Measurements from ENCODE around the gene GFI1B. TPM values are rescaled to one million over a fixed set of nuclear protein-coding genes. Genes with fewer than 3 reads are reported as not detected.
A peak's percentile ranks its signal among the peaks of the same experiment; 100 is the strongest.

Gene GFI1B
- total and polyA plus RNA-seq, 2 of the 13 experiments (the other 11 are each of a cell fraction or from before 2014, with no cell fraction given): 0.15 to 0.51 TPM

DNA sequence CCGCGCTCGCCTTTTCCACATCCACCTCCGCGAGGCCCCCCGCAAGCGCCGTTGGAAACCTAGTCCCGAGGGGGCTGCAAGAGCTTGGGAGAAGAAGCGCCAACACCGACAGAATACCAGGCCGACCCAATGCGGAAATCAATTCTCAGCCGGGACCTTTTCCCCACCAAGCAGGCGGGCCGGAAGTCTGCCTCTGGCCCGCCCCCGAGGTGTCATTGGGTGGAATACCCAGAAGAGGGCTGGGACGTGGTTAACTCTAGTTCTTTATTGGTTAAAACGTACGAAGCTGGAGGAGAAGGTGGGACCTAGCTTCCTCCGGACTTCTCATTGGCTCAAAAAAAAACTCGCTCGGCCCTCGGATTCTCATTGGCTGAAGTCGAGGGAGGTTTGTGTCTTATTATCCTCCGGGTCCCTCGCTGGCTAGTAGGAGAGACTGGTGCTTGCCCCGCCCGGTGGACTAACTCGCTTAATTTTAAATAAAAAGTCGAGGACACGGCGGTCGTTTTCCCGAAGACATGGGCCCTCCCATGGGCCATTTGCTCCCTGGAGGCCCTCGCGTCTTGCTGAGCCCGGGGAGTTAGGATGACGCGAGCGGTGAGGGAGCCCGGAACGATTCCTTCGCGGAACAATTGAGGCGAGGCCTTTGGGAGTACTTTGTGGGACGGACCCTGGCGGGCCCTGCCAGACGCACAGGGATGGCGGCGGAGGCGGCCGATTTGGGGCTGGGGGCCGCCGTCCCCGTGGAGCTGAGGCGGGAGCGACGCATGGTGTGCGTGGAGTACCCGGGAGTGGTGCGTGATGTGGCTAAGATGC is 52.0 kb downstream of the GFI1B start, which contains the start of gene GTF3C5 (continued):
- TF ChIP-seq, protein P1, sequence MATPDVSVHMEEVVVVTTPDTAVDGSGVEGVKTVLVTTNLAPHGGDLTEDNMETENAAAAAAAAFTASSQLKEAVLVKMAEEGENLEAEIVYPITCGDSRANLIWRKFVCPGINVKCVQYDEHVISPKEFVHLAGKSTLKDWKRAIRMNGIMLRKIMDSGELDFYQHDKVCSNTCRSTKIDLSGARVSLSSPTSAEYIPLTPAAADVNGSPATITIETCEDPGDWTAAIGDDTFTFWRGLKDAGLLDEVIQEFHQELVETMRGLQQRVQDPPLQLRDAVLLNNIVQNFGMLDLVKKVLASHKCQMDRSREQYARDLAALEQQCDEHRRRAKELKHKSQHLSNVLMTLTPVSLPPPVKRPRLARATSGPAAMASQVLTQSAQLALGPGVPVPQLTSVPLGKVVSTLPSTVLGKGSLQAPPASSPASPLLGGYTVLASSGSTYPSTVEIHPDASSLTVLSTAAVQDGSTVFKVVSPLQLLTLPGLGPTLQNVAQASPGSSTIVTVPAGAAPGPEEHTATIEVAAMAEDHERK (CRISPR knock-in tag; IDR thresholded peaks at IDR 0.05; ENCODE audit: low read depth): no peak
- TF ChIP-seq AGO2 (optimal IDR thresholded peaks at IDR 0.05; ENCODE audit: low read depth, low read length) (peak; percentile 3), ZNF136 (CRISPR knock-in tag; IDR thresholded peaks at IDR 0.05; ENCODE audit: low read depth) (peak; percentile 90; the same call in 1 of the 2 replicates), YEATS4 (CRISPR knock-in tag; IDR thresholded peaks at IDR 0.05; ENCODE audit: borderline replicate concordance) (peak; percentile 41; the same call in 1 of the 2 replicates), ZNF350 (CRISPR knock-in tag; IDR thresholded peaks at IDR 0.05; ENCODE audit: borderline replicate concordance, low read depth) (peak; percentile 67; the same call in 1 of the 2 replicates), MAFK (conservative IDR thresholded peaks at IDR 0.05 in 1 of 2, IDR thresholded peaks at IDR 0.05 in 1 of 2; ENCODE audit: low read length in 2 of 2) (no peak), RAD51 (IDR thresholded peaks at IDR 0.05; ENCODE audit: borderline replicate concordance) (no peak), ATF7-NPFF (CRISPR knock-in tag; IDR thresholded peaks at IDR 0.05; ENCODE audit: low read depth) (0 out of 2 replicates have a peak, but pooled peaks have one; percentile 11), ZNF335 (CRISPR knock-in tag; IDR thresholded peaks at IDR 0.05) (0 out of 2 replicates have a peak, but pooled peaks have one; percentile 74), NFE2 (CRISPR knock-in tag; IDR thresholded peaks at IDR 0.05) (no peak), BRCA1 (CRISPR knock-in tag; IDR thresholded peaks at IDR 0.05) (no peak), ZFP36L1 (CRISPR knock-in tag; IDR thresholded peaks at IDR 0.05) (no peak), ZNF263 (CRISPR knock-in tag; IDR thresholded peaks at IDR 0.05) (peak; percentile 29; the same call in 1 of the 2 replicates), PTBP1 (IDR thresholded peaks at IDR 0.05; ENCODE audit: low read depth, low read length, poor library complexity, severe bottlenecking) (peak; percentile 72)
- TF ChIP-seq, protein P2, sequence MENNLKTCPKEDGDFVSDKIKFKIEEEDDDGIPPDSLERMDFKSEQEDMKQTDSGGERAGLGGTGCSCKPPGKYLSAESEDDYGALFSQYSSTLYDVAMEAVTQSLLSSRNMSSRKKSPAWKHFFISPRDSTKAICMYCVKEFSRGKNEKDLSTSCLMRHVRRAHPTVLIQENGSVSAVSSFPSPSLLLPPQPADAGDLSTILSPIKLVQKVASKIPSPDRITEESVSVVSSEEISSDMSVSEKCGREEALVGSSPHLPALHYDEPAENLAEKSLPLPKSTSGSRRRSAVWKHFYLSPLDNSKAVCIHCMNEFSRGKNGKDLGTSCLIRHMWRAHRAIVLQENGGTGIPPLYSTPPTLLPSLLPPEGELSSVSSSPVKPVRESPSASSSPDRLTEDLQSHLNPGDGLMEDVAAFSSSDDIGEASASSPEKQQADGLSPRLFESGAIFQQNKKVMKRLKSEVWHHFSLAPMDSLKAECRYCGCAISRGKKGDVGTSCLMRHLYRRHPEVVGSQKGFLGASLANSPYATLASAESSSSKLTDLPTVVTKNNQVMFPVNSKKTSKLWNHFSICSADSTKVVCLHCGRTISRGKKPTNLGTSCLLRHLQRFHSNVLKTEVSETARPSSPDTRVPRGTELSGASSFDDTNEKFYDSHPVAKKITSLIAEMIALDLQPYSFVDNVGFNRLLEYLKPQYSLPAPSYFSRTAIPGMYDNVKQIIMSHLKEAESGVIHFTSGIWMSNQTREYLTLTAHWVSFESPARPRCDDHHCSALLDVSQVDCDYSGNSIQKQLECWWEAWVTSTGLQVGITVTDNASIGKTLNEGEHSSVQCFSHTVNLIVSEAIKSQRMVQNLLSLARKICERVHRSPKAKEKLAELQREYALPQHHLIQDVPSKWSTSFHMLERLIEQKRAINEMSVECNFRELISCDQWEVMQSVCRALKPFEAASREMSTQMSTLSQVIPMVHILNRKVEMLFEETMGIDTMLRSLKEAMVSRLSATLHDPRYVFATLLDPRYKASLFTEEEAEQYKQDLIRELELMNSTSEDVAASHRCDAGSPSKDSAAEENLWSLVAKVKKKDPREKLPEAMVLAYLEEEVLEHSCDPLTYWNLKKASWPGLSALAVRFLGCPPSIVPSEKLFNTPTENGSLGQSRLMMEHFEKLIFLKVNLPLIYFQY (CRISPR knock-in tag; IDR thresholded peaks at IDR 0.05; ENCODE audit: borderline replicate concordance): no peak; the same call in 1 of the 2 replicates
- TF ChIP-seq, protein P3, sequence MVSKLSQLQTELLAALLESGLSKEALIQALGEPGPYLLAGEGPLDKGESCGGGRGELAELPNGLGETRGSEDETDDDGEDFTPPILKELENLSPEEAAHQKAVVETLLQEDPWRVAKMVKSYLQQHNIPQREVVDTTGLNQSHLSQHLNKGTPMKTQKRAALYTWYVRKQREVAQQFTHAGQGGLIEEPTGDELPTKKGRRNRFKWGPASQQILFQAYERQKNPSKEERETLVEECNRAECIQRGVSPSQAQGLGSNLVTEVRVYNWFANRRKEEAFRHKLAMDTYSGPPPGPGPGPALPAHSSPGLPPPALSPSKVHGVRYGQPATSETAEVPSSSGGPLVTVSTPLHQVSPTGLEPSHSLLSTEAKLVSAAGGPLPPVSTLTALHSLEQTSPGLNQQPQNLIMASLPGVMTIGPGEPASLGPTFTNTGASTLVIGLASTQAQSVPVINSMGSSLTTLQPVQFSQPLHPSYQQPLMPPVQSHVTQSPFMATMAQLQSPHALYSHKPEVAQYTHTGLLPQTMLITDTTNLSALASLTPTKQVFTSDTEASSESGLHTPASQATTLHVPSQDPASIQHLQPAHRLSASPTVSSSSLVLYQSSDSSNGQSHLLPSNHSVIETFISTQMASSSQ (IDR thresholded peaks at IDR 0.05; ENCODE audit: low read depth): no peak
- TF ChIP-seq, protein P3 (CRISPR knock-in tag; IDR thresholded peaks at IDR 0.05; ENCODE audit: borderline replicate concordance): peak; percentile 37; the same call in 1 of the 2 replicates

Measured in HepG2 (cell line).